ENCODE results near the gene PNMA8B.

DNA sequence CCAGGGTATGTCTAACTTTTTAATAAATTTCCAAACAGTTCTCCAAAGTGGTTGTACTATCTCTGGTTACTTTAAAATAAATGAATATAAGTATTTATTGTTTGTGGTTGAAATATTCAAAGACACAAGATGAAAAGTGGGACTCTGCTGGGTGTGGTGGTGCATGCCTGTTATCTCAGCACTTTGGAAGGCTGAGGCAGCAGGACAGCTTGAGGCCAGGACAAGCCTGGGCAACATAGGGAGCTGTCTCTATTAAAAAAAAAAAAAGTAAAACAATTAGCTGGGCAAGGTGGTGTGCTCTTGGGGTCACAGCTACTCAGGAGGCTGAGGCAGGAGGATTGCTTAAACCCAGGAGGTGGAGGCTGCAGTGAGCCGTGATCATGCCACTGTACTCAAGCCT, 34.7 kb downstream of the PNMA8B start:
- TF ChIP-seq POLR2AphosphoS5 (IDR thresholded peaks at IDR 0.05), result no peak
- TF ChIP-seq EP300 (IDR thresholded peaks at IDR 0.05), result no peak
